Measurements from ENCODE around the gene LMAN1L.

DNA sequence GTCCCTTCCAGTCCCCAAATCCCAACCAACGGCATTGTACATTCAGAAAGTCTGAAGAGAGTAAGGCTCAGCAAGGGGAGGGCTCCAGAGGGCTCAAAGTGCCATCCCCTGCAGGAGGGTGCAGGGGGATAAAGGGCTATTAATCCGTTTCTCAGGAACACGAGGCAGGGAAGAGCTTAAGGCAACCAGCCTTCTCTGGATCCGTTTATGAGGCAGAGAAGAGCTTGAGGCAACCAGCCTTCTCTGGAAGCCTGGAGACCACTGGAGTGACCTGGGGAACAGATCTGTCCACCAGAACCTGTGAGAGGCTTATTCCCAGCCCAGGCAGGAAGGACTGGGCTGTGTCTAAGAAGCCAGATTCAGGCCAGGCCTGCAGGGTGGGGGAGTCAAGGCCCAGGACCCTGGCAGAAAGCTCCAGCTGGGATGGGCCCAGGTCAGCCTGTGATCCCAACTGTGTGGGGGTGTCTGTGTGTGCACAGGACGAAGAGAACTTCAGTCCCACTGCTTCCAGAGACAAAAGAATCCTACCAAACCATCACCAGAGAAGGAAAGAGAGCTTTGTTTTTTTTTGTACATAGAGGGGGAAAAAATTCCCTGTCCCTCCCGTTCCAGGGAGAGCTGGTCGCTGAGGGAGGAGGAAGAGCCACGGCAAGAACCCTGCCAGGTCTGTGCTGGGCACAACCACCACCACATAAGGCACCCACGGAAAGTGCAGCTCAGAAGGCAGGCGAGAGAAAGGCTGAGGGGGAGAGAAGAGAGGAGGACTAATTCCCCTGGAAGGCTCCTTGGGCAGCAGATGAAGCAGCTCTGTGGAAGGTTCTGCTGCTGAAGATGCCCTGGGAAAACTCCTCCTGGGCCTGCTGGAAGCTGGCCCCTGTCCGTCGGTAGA, 31.9 kb downstream of the LMAN1L start:
- TF ChIP-seq, protein P1, sequence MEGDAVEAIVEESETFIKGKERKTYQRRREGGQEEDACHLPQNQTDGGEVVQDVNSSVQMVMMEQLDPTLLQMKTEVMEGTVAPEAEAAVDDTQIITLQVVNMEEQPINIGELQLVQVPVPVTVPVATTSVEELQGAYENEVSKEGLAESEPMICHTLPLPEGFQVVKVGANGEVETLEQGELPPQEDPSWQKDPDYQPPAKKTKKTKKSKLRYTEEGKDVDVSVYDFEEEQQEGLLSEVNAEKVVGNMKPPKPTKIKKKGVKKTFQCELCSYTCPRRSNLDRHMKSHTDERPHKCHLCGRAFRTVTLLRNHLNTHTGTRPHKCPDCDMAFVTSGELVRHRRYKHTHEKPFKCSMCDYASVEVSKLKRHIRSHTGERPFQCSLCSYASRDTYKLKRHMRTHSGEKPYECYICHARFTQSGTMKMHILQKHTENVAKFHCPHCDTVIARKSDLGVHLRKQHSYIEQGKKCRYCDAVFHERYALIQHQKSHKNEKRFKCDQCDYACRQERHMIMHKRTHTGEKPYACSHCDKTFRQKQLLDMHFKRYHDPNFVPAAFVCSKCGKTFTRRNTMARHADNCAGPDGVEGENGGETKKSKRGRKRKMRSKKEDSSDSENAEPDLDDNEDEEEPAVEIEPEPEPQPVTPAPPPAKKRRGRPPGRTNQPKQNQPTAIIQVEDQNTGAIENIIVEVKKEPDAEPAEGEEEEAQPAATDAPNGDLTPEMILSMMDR (IDR thresholded peaks at IDR 0.05), result no peak
- TF ChIP-seq POLR2A (IDR thresholded peaks at IDR 0.05; ENCODE audit: low read depth), result no peak
